HG03039 (cell line): ENCODE data around the gene ARSH.
A peak's percentile ranks its signal among the peaks of the same experiment; 100 is the strongest.
"Not testable (repeated sequence)": the region's sequence is repeated elsewhere in the genome, so short reads cannot be mapped to it uniquely, and the experiment has no call there.

Experiments used
- ATAC-seq: cut with Tn5 transposase; IDR thresholded peaks from one replicate; pipeline ENCODE4 v1.9.1; 2021; ENCODE audit warnings: mild to moderate bottlenecking, moderate library complexity; ENCODE audit not compliant: unreplicated experiment

The ARSH gene, protein sequence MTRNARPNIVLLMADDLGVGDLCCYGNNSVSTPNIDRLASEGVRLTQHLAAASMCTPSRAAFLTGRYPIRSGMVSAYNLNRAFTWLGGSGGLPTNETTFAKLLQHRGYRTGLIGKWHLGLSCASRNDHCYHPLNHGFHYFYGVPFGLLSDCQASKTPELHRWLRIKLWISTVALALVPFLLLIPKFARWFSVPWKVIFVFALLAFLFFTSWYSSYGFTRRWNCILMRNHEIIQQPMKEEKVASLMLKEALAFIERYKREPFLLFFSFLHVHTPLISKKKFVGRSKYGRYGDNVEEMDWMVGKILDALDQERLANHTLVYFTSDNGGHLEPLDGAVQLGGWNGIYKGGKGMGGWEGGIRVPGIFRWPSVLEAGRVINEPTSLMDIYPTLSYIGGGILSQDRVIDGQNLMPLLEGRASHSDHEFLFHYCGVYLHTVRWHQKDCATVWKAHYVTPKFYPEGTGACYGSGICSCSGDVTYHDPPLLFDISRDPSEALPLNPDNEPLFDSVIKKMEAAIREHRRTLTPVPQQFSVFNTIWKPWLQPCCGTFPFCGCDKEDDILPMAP

DNA sequence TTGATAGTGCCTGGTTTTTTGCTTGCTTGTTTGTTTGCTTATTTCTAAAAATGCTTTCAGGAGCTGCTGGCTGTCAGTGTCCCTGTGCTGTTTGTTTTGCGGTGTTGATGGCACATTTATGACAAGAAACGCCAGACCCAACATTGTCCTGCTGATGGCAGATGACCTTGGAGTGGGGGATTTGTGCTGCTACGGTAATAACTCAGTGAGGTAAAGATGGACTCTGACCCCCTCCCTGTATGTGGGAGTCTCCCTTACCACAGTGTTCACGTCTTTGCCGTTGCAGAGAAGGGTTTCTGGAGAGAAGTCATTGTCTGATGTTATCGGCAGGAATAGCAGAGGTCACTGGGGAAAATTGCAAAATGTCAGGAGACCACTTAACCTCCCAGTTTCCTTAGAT is at the start of gene ARSH:
TSS of gene ARSH (plus strand) at position 52 of the 400 bp plus-strand sequence. CDS start at position 119, 67 bp downstream.
- ATAC-seq, result no peak

DNA sequence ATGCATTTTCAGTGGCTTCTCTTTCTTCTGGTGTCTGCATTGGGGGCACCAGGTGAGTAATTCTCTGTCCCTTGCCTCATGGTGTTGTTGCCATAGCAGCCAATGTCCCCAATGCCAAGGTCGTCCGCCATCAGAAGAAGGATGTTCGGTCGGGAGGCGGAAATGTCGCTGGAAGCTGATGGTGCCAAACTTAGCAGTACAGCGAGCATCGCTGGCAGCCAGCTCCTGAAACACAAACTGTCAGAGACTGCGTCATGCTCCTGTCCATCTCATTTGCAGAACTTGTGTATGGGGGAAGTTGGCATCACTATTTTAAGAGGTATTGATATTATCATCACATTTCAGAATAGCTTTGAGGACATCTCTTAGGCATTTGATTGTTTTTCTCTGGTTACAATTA is 48.1 kb upstream of the ARSH start:
- ATAC-seq, result no peak

DNA sequence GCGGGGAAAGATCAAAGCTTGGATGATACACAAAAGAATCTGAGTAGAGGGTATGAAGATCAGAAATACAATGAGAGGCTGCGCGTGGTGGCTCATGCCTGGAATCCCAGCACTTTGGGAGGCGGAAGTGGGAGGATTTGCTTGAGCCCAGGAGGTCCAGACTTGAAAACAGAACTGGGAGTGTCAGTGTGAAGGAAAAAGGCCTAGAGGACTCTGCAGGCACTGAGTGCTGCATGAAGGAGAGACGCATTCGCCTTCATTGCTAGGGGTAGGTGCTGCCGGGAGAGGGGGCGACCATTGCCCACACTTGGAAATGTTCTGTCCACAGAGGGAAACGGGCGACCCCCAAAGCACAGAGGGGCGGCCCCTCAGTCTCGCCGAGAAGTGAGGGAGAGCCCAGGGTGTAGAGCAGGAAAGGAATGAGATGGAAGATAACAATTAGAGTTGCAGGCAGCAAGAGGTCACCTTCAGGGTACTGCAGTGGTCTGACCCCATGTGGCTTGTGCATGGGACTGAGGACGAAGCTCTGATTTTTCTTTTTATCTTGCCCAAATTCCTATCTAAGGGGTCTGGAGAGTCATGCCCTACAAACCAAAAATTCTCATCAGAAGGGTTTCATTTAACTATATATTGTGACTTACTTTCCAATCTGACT is 45.4 kb upstream of the ARSH start:
- no peak for ATAC-seq

DNA sequence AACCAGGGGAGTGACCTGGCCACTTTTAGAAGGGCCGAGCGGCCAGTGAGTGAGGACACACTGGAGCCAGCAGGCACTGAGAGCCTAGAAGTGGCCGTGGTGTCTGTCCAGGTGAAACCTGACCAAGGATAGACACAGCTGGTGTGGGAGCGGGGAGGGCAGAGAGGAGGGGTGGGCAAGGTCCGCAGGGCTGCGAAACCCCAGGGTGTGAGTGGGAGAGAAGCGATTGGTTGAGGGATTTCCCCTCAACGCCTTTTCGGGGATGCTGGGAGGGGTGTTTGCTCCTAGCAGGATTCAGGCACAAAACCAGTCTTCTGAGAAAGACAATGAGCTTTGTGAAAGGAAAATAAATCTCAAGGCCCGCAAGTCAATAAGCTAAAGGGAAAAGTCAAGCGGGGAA is 44.0 kb upstream of the ARSH start:
- ATAC-seq, result no peak

DNA sequence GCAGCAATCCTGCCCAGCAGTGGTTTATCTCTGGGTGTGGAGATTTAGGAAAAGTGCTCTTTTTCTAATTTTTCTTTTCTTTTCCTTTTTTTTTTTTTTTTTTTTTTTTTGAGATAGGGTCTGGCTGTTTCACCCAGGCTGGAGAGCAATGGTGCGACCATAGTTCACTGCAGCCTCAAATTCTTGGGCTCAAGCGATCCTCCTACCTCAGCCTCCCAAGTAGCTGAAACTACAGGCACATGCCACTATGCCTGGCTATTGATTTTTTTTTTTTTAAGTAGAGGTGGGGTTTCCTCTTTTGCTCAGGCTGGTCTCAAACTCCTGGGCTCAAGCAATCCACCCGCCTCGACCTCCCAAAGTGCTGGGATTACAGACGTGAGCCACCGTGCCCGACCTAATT is 42.9 kb upstream of the ARSH start:
- not testable (repeated sequence) for ATAC-seq

DNA sequence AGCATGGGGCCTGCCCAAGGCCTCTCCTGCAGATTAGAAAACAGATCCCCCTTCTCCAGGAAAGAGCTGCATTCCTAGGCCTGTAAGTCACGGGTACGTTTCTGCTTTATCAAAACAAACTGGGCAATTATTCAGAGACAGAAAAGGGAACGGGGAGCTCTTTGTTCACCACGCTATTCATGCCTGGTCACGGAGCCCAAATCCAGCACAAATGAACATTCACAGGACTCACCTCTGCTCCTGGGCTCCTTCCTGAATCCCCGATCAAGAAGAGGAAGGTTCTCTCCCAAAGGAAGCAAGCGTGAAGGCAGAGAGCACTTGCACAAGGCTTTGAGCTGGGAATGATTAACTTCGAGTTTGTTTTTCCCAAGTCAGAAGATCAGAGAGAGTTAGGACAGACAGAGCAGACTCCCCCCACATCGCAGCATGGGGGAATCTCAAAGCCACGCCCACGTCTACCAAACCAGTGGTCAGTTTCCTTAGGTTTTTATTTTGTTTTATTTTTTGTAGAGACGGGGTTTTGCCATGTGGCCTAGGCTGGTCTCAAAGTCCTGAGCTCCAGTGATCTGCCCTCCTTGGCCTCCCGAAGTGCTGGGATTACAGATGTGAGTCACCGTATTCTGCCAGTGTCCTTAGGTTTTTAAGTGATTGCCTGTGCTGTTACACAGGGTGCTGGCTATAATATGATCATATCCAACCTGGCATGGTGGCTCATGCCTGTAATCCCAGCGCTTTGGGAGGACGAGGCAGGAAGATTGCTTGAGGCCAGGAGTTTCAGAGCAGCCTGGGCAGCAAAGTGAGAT is 42.2 kb upstream of the ARSH start:
- ATAC-seq, result not testable (repeated sequence)

DNA sequence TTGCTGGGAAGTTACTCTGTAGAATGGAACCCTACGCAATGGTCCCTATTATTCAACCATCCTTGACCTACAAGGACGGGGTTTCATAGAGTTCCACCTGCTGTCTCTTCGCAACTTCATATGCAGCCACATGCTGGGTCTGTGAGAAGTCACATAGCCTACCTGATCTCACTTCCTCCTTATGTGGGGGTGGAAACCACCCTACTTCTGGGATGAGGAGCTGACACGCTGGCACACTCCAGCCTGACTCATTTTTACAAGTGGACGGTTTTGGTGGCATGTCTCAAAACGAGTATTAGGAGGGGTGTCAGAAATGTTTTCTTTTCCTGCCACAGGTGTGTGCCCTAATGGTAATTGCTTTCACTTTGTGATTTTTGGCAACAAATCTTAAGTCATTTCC is 40.4 kb upstream of the ARSH start:
- ATAC-seq, result peak; percentile 43

DNA sequence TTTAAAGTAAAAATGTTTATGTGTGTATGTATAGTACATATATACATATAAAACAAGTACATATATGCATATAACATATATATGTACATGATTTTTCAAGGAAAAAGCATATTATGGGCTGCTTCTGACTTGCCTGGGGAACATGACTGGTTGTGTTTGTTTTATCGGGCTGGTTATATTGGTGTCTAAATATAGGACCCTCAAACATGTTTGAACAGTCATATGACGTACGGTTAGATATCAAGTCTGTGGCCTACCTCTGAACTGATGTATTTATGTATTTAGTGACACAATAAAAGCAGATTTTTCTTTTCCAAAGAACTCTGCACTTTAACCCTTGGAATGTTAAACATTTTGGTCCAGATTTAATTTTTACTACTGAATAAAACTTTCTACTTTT is 39.3 kb upstream of the ARSH start:
- ATAC-seq, result no peak

DNA sequence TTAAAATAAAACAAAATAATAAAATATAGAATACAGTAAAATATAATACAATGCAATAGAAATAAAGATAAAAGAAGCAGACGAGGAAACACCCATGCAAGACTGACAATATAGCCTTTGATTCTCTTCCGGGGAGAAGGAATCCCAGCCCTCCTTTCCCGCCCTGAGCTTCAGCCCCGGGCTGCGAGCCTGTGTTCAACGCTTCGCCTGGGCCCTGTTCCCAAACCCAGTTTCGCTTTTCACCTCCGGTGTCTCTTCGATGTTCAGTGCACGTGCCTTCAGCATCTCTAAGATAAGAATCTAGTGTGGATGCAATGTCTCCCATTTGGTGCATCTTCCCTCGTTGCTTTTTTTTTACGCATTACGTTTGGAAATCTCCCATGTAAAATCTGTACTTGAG is 38.8 kb upstream of the ARSH start:
- no peak for ATAC-seq

DNA sequence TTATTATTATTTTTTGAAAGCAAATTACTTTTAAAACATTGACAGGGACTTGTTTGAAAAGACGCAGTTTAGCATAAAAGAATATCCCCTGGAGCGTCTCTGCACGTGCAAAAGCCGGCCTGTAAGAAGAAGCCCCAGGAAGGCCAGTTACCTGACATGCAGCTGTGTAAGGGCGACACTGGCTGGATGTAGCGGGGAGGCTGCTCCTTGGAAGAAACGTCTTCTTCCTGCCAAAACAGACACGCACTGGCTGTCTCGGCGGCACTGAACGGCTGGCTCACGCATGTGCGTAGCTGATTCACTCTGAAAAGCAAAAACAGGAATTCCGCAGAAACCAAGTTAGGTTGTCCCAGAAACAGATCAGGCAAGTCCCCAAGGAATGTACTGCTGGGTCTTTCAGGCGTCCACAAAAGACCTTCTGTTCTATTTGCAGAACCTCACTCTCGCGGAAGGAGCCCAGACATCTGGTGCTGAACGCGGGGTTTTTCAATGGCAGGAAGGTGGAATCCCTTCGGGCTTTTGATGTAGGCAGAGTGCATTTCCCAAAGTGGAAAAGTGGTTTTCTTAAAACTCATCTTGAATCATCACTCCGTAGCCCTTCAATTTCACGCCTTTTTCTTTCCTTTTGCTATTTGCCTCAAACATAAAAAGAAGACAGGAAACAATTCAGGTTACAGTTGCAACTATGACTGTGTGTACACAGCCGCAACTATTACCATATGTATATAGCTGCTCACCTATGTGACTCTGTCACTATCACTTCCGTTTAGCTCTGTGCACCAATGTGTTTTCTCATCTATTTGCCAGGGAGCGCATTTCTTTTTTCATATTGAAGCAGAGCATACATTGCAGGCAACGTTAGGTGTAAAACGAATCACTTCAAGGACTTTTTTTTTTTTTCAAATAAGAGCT is 38.1 kb upstream of the ARSH start:
- no peak for ATAC-seq

DNA sequence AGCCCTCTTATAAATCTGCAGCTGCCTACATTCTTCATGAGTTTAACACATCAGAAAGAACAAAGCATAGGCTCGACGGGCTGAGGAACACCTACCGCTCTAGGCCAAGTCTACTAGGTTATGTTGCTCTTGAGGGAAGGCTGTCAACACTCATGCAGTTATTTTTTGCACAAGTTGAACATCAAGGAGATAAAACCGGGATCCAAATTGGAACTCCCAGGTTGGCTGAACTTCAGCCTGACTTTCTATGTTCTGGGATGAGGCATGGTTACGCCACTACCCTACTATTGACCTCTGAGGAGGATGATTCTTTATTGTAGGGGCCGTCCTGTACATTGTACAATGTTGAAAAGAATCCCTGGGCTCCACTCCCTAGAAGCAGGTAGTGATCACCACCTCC is 37.3 kb upstream of the ARSH start:
- no peak for ATAC-seq

DNA sequence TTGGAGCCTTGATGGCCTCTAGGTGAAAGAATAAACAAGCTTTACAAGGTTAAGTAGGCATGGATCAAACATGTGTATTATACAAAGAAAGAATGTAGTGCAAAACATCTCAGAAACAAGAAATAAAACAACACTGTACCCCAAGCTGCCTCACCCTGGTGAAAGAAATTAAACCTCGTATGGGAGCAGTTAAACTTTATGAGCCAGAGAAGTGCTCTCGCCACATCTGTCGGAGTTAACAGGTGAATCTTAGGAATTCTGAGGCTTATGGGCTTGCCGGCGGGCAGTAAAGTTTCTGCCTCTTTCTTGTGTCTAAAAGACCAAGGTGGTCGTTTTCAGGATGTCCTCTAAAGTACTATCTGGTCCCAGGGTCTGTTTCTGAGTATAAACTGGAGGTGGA is 34.0 kb upstream of the ARSH start:
- no peak for ATAC-seq

DNA sequence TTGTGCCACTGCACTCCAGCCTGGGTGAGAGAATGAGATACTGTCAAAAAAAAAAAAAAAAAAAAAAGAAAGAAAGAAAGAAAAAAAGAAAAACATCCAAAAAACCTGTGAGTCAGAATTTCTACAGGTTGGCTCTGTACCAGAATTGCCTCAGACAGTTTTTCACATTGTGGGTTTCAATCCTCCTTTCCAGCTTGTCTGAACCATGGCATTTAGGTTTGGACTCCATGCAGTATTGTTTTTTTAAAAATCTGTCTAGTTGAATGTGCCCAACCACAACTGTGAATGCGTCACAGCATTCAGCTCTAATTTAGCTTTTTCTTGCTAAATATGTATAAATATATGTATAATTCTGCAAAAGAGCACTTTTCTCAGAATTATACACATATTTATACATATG is 31.4 kb upstream of the ARSH start:
- ATAC-seq, result no peak

DNA sequence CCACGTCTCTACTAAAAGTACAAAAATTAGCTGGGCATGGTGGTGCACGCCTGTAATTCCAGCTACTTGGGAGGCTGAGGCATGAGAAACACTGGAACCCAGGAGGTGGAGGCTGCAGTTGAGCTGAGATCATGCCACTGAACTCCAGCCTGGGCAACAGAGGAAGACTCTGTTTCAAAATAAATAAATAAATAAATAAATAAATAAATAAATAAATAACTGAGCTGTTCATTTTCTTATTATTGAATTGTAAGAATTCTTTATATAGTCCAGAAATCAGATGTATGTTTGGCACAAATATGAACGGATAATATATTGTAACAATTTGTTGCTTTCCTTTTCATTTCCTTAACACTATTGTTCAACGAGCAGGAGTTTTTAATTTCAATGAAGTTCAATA is 27.7 kb upstream of the ARSH start:
- ATAC-seq, result not testable (repeated sequence)

DNA sequence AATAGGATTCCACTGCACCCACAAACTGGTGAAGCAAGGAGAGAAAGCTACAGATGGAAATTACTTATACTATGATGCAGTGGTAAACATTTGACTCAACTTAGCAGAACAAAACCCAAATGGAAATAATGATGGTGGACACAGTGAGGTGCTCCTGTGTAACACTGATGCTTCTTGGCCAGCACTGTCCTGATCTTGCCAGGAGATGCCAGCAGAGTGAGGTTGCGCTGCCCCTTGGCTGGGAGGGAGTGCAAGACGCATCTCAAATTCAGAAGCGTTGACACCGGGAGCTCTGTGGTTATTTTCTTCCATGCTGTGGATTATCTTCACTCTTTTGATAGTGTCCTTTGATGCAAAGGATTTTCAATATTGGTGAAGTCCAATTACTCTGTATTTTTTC is 22.0 kb upstream of the ARSH start:
- ATAC-seq, result no peak

DNA sequence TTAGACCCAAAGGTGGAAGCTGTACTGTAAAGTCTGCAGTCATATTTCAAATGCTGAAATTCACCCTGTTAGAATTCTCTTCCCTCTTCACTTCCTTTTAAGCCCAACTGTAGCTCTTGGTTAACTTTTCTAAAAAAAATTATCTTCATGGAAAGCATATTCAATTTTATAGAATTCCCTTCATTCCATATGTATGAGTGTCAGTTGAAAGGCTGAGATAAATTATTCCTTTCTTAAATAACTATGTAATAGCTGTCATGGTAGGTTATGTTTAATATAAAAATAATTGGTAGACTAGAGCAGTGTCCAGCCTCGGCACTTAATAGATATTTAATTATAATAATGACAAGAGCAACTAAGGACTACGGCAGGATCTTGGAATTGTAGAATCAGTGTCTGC is 16.8 kb upstream of the ARSH start:
- no peak for ATAC-seq

DNA sequence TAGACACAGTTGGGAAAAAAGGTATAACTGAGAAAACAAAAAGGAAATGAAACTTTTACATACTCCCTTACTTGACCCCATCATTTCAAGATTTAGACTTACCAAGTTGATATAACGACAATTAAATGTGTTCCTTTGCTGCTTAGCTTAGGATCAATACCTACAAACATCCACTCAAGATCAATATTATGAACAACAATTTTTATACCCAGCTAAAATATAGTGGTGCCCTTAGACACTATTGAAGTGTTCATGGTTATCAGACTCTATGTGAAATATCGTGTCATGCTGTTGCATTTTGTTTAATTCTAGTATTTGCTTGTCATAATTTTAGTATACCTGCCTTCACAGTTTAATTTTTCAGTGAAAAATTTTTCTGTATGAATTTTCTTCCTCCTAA is 4.2 kb downstream of the ARSH start:
- ATAC-seq, result no peak

DNA sequence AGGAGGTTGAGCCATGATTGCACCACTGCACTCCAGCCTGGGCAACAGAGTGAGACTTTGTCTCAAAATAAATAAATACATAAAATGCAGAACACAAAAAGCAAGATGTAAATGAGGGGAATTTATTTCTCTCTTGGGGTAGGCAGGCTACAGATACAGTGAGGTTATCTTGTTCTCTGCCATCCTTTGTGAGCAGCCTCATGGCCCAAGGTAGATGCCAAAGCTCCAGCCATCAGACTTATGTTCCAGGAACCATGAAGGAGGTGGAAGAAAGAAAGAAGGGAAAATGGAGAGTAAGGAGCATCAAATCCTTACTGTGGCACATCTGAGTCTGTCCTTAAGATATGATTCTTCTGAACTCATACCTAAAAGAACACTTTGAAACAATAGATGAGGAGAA is 11.1 kb downstream of the ARSH start:
- ATAC-seq, result no peak

DNA sequence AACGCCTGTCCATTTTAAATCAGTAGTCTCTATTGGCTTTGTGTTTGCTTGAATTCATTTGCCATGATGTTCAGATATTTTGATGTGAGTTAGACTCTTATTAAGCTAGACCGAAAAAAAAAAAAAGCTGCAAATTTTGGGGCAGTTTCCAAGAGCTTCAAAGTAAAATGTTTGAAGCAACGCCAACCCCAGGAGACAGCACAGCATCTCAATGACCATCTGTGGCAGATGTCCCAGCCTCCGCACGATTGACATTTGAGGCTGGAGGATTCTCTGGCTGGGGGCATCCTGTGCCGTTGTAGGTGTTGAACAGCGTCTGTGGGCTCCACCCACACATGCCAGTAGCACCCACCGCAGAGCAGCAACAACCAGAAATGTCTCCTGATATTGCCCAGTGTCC is 17.8 kb downstream of the ARSH start:
- no peak for ATAC-seq

DNA sequence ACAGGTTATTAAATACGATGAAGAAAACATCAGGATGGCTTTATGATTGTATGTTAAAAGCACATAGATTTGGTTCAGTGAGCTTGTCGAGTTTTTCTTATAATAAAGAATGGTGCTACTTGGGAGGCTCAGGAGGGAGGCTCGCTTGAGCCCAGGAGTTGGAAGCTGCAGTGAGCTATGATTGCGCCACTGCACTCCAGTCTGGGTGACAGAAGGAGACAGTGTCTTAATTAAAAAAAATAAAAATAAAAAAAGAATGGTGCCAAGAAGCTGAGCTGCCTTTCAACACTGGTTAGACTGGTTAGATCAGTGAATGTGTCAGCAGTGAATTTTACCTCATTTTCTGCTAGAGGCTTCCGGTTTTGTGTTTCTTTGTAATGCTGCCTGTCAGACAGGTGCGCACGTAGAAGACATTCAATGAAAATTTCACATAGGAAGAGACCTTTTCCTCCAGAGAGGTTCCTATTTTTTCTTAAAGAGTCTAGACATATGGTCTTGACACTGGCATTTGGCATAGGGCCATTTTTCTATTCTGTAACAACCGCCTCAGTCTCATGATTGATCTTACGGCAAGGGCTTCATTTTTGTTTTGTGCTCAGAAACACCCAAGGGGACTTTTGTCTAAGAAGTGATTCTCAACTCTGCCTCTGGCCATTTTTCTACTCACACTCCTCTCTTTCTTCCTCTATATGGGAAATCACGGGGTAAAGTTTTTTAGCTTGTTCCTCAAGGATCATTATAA is 19.9 kb downstream of the ARSH start:
- ATAC-seq, result no peak
